Central memory CD4-positive, alpha-beta T cell (primary cell): Measurements from ENCODE around the gene ANXA1.
"Not testable (repeated sequence)": the region's sequence is repeated elsewhere in the genome, so short reads cannot be mapped to it uniquely, and the experiment has no call there.

Experiments
- DNase-seq: peaks from one replicate; pipeline ENCODE4 v3.0.0; 2022

Gene ANXA1

GRCh38 chr9:73170185-73170957, 18.7 kb downstream of the ANXA1 start:
- DNase-seq, result no peak

GRCh38 chr9:73172901-73173215, 21.2 kb downstream of the ANXA1 start:
- DNase-seq, result no peak

GRCh38 chr9:73173557-73174329, 22.1 kb downstream of the ANXA1 start:
- no peak for DNase-seq

GRCh38 chr9:73174330-73174980, 22.8 kb downstream of the ANXA1 start:
- no peak for DNase-seq

GRCh38 chr9:73176450-73176875, 24.8 kb downstream of the ANXA1 start:
- no peak for DNase-seq

GRCh38 chr9:73178044-73178443, 26.4 kb downstream of the ANXA1 start:
- no peak for DNase-seq

GRCh38 chr9:73179589-73179988, 27.9 kb downstream of the ANXA1 start:
- DNase-seq, result no peak

- DNase-seq, result no peak
Measured at GRCh38 chr9:73180403-73180802, 28.7 kb downstream of the ANXA1 start.

- no peak for DNase-seq
Measured at GRCh38 chr9:73182928-73183327, 31.3 kb downstream of the ANXA1 start.

GRCh38 chr9:73183428-73183827, 31.8 kb downstream of the ANXA1 start:
- DNase-seq, result no peak

- DNase-seq, result peak; percentile 52
Measured at GRCh38 chr9:73183917-73184861, 32.5 kb downstream of the ANXA1 start.

GRCh38 chr9:73191109-73191508, 39.4 kb downstream of the ANXA1 start:
- DNase-seq, result not testable (repeated sequence)

- DNase-seq, result no peak
Measured at GRCh38 chr9:73194284-73194683, 42.6 kb downstream of the ANXA1 start.

GRCh38 chr9:73199448-73199847, 47.8 kb downstream of the ANXA1 start:
- no peak for DNase-seq

- no peak for DNase-seq
Measured at GRCh38 chr9:73199886-73200285, 48.2 kb downstream of the ANXA1 start.

- peak; percentile 11 for DNase-seq
Measured at GRCh38 chr9:73200694-73201452, 49.2 kb downstream of the ANXA1 start.

- no peak for DNase-seq
Measured at GRCh38 chr9:73202980-73203379, 51.3 kb downstream of the ANXA1 start.

GRCh38 chr9:73204936-73205335, 53.3 kb downstream of the ANXA1 start:
- no peak for DNase-seq

- no peak for DNase-seq
Measured at GRCh38 chr9:73206851-73207250, 55.2 kb downstream of the ANXA1 start.

- DNase-seq, result no peak
Measured at GRCh38 chr9:73210886-73211666, 59.4 kb downstream of the ANXA1 start.

- no peak for DNase-seq
Measured at GRCh38 chr9:73213300-73213699, 61.6 kb downstream of the ANXA1 start.
